Heart left ventricle (tissue), 13 donors: ENCODE measurements around the gene IPO13.

Experiments
- CTCF ChIP-seq, 12 donors: fragments of 200-600 bp; sonication (generic) in 4 of 12; IDR thresholded peaks; one replicate each; pipeline versions ENCODE4 v1.5.0 to v1.8.0; 2018 to 2022; ENCODE audit warnings: antibody characterized with exemption in 12 of 12, mild to moderate bottlenecking in 5 of 12
- POLR2A ChIP-seq, 2 donors: fragments of 450-650 bp; IDR thresholded peaks; one replicate each; pipeline ENCODE4 v1.6.1; 2017; ENCODE audit warnings: antibody characterized with exemption in 2 of 2, mild to moderate bottlenecking in 2 of 2, moderate library complexity in 2 of 2
- donor health status: ischemic (EF 13 %, LVEDD 7.1; RV severe dilation, severe dysfunction).
- donor health status: DM: no; HTN: yes; CAD: no.
- donor health status: DM: no; HTN: no; CAD: no.
- donor health status: ischemic (EF 25% LVEDD 6.9; RV normal size, moderate dysfunction).
- donor health status: ischemic (EF 25% LVEDD 5.7; RV mildly dilated, moderate dysfunction).
- donor health status: ischemic (EF 35%, LVEDD 5.7; RV mildly dilated, moderate dysfunction).
- donor health status: nonischemic (EF 11% LVEDD 7.7; RV severe dilation, severe dysfunction).
- donor health status: DM: yes; HTN: yes; CAD: no.
- donor health status: PGD.
- donor health status: ischemic (EF 29% LVEDD 5.4; RV normal size, mild dysfunction).
- donor health status: nonischemic (EF 23%, LVEDD 6.1; RV moderate dilation, normal function).

DNA sequence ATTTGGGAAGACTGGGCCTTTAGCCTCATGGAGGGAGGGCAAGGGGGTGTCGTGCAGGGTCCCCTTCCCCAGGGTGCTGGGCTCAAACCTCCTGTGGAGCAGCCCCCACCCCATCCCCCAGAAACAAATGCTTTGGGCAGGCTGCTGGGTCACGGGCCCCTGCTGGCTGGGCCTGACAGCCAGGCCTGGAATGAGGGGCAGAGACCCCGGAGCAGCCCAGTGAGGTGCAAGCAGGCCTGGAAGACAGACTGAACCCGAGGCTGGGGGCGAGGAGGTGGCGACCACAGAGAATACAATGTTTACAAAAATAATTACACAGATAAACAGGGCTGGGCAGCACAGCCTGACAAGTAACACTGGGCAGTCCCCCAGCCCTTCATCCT is 50.0 kb downstream of the IPO13 start:
- TF ChIP-seq CTCF (IDR thresholded peaks at IDR 0.05), result no peak
- TF ChIP-seq POLR2A (IDR thresholded peaks at IDR 0.05), result no peak
